Mesothelial cell of epicardium (in vitro differentiated cells): ENCODE measurements around the gene ADIPOR2. TPM values are rescaled to one million over a fixed set of nuclear protein-coding genes. Genes with fewer than 3 reads are reported as not detected.

Source experiments
- DNase-seq, 2 experiments: peaks; one replicate each; pipeline ENCODE4 v3.0.0; 2021; ENCODE audit warnings: low spot score in 2 of 2; ENCODE audit not compliant: unreplicated experiment in 2 of 2
- H3K27ac Mint-ChIP-seq: 2 replicates; pipeline ENCODE4 v1.8.0; 2021; ENCODE audit warnings: mixed read lengths
- H3K27me3 Mint-ChIP-seq: 2 replicates; pipeline ENCODE4 v1.8.0; 2021; ENCODE audit warnings: low read depth, mixed read lengths
- H3K36me3 Mint-ChIP-seq: 2 replicates; pipeline ENCODE4 v1.8.0; 2021; ENCODE audit warnings: mixed read lengths
- H3K4me1 Mint-ChIP-seq: 2 replicates; pipeline ENCODE4 v1.8.0; 2021; ENCODE audit warnings: mixed read lengths
- H3K4me3 Mint-ChIP-seq: 2 replicates; pipeline ENCODE4 v1.8.0; 2021; ENCODE audit warnings: mild to moderate bottlenecking, moderate library complexity, mixed read lengths
- H3K9me3 Mint-ChIP-seq: 2 replicates; pipeline ENCODE4 v1.8.0; 2021; ENCODE audit warnings: mixed read lengths
- CTCF ChIP-seq: fragments of 200-600 bp; sonication (generic); IDR thresholded peaks from one replicate; pipeline ENCODE4 v1.5.0; 2021; ENCODE audit warnings: antibody characterized with exemption; ENCODE audit not compliant: unreplicated experiment
- total RNA-seq: library from RNA; stranded (reverse); gene quantifications from 3 replicates; pipeline ENCODE4 v1.2.1, GENCODE V29; 2021

Gene ADIPOR2
- total RNA-seq, 1 donor from 2014 or later: 77.2 TPM

GRCh38 chr12:1825382-1826102 is 134.7 kb downstream of the ADIPOR2 start:
- no peak for DNase-seq
- Mint-ChIP-seq H3K4me3 (no peak overlapping the region), H3K27me3 (peaks cover 79% of the 10 kb centered on the region), H3K4me1 (no peaks in the 10 kb centered on the region), H3K27ac (no peak overlapping the region), H3K36me3 (no peaks in the 10 kb centered on the region), H3K9me3 (no peaks in the 10 kb centered on the region)
- no peak for TF ChIP-seq CTCF

GRCh38 chr12:1826401-1826800 is 135.5 kb downstream of the ADIPOR2 start:
- H3K9me3 Mint-ChIP-seq: no peaks in the 10 kb centered on the region
- DNase-seq: no peak
- peaks cover 5% of the 10 kb centered on the region for H3K4me1 Mint-ChIP-seq
- peaks cover 78% of the 10 kb centered on the region for H3K27me3 Mint-ChIP-seq
- H3K4me3 Mint-ChIP-seq: no peak overlapping the region
- no peak overlapping the region for H3K27ac Mint-ChIP-seq
- no peak for TF ChIP-seq CTCF
- H3K36me3 Mint-ChIP-seq: no peaks in the 10 kb centered on the region

- Mint-ChIP-seq H3K27ac (no peak overlapping the region), H3K36me3 (no peaks in the 10 kb centered on the region), H3K9me3 (no peaks in the 10 kb centered on the region), H3K4me3 (no peak overlapping the region), H3K4me1 (peaks cover 5% of the 10 kb centered on the region), H3K27me3 (peaks cover 77% of the 10 kb centered on the region)
- no peak for TF ChIP-seq CTCF
- DNase-seq: no peak
Observed at GRCh38 chr12:1826867-1827705, 136.2 kb downstream of the ADIPOR2 start.

GRCh38 chr12:1827826-1828805 is 137.2 kb downstream of the ADIPOR2 start:
- H3K4me1 Mint-ChIP-seq: peaks cover 5% of the 10 kb centered on the region
- no peak for DNase-seq
- H3K9me3 Mint-ChIP-seq: no peaks in the 10 kb centered on the region
- H3K36me3 Mint-ChIP-seq: no peaks in the 10 kb centered on the region
- H3K4me3 Mint-ChIP-seq: no peak overlapping the region
- no peak overlapping the region for H3K27ac Mint-ChIP-seq
- no peak for TF ChIP-seq CTCF
- peaks cover 76% of the 10 kb centered on the region for H3K27me3 Mint-ChIP-seq

GRCh38 chr12:1828856-1829255 is 138.0 kb downstream of the ADIPOR2 start:
- TF ChIP-seq CTCF: no peak
- H3K27ac Mint-ChIP-seq: no peak overlapping the region

More at GRCh38 chr12:1828856-1829255, 138.0 kb downstream of the ADIPOR2 start:
- H3K9me3 Mint-ChIP-seq: no peaks in the 10 kb centered on the region
- no peak overlapping the region for H3K4me3 Mint-ChIP-seq
- peaks cover 5% of the 10 kb centered on the region for H3K4me1 Mint-ChIP-seq
- H3K36me3 Mint-ChIP-seq: no peaks in the 10 kb centered on the region
- peaks cover 76% of the 10 kb centered on the region for H3K27me3 Mint-ChIP-seq
- DNase-seq: no peak
